Measurements from ENCODE around the gene ID1.
"Not testable (repeated sequence)": the region's sequence is repeated elsewhere in the genome, so short reads cannot be mapped to it uniquely, and the experiment has no call there.

The ID1 gene

DNA sequence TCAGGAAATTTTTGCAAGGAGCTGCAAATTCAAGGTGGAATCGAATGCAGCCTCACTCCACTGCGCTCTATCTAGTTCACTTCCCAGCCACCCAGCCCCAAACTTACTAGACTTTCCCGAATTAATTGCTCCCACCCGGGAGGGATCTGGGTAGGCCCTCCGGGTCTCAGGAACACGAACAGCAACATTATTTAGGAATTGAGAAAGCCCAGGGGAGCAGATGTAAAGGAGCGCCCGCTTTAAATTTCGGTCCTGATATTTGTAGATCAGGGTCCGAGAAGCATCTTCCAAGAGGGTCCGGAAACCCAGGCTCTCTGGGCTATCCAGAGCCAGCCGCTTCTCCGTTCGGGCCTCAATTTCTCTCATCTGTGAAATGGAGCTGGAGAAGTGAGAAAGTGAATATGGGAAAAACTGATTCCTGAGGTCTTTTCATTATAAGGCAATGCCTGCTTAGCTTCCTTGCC lies 490 bp upstream of the ID1 start:
- H3K27me3 Mint-ChIP-seq, result peaks cover 48% of the 10 kb centered on the region
- no peaks in the 10 kb centered on the region for H3K36me3 Mint-ChIP-seq (ENCODE audit: low read depth)
- H3K9me3 Mint-ChIP-seq, result no peaks in the 10 kb centered on the region
- peaks cover 38% of the 10 kb centered on the region for H3K4me1 Mint-ChIP-seq (ENCODE audit: low read depth)
- peak overlapping the region; percentile 49 for H3K27ac Mint-ChIP-seq
- H3K4me3 Mint-ChIP-seq, result peak overlapping the region; percentile 91

DNA sequence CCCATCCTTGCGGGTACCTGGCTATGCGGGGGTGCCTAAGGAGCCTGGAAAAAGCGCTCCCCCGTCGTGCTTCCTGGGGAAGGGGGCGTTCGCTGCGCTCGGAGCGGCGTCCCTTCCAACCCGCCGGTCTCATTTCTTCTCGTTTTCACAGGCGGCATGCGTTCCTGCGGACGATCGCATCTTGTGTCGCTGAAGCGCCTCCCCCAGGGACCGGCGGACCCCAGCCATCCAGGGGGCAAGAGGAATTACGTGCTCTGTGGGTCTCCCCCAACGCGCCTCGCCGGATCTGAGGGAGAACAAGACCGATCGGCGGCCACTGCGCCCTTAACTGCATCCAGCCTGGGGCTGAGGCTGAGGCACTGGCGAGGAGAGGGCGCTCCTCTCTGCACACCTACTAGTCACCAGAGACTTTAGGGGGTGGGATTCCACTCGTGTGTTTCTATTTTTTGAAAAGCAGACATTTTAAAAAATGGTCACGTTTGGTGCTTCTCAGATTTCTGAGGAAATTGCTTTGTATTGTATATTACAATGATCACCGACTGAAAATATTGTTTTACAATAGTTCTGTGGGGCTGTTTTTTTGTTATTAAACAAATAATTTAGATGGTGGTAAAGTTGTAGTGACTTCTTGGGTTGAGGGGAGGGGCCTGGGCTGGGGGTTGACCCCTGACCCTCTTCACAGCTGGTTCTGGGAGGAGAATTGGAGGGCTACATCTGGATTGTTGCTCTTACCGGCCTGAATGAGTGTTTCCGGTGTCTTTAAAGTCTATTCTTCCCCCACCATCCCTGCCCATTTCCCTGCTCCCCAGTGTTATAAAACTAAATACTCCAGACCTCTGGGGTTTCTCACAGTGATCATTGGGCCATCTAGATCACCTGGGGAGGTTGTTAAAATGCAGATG lies 1.1 kb downstream of the ID1 start:
- Mint-ChIP-seq H3K27ac (peak overlapping the region; percentile 52), H3K27me3 (peaks cover 48% of the 10 kb centered on the region)

DNA sequence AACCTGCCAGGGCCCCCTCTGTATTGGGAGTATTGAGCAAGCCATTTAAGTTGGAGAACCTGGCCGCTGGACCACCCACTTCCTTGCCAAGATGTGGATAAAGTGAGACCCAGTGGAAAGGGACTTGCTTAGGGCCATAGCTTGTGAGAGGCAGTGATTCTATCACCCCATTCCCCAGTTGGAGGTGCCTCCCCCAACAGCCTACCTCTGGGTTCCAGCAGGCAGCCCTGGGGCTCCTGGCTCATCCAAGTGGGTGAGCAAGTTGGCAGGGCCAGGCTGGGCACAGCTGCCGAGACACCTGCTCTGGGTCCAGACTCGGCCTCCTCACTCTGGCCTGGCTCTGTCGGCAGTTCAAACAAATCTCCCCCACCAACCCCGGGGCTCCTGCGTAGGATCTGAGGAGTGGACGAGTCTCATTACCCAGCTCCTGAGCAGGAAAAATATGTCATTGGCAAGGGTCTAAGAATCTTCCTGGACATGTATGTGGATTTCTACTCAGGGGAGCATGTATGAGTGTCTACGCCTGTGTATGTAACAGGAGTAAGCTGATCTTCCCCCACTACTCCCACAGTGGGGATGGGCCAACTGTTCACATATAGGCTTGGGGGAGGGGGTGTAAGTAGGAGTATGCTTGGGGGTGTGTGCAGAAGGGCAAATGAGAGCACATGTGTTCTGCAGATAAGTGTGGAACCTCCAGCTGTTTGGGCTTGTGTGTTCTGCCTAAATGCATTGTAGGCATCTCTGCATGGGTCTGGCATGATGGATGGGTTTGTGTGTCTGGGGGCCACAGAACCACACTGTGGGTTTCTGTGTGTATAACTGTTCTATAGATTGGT lies 1.9 kb downstream of the ID1 start:
- H3K36me3 Mint-ChIP-seq (ENCODE audit: low read depth), result no peaks in the 10 kb centered on the region
- H3K27me3 Mint-ChIP-seq, result peaks cover 48% of the 10 kb centered on the region
- no peaks in the 10 kb centered on the region for H3K9me3 Mint-ChIP-seq
- H3K4me3 Mint-ChIP-seq, result no peak overlapping the region
- H3K4me1 Mint-ChIP-seq (ENCODE audit: low read depth), result peaks cover 38% of the 10 kb centered on the region
- H3K27ac Mint-ChIP-seq, result no peak overlapping the region

More for the DNA sequence above, 1.1 kb downstream of the ID1 start:
- no peaks in the 10 kb centered on the region for H3K9me3 Mint-ChIP-seq
- peak overlapping the region; percentile 91 for H3K4me3 Mint-ChIP-seq
- H3K36me3 Mint-ChIP-seq (ENCODE audit: low read depth), result no peaks in the 10 kb centered on the region
- peaks cover 38% of the 10 kb centered on the region for H3K4me1 Mint-ChIP-seq (ENCODE audit: low read depth)

DNA sequence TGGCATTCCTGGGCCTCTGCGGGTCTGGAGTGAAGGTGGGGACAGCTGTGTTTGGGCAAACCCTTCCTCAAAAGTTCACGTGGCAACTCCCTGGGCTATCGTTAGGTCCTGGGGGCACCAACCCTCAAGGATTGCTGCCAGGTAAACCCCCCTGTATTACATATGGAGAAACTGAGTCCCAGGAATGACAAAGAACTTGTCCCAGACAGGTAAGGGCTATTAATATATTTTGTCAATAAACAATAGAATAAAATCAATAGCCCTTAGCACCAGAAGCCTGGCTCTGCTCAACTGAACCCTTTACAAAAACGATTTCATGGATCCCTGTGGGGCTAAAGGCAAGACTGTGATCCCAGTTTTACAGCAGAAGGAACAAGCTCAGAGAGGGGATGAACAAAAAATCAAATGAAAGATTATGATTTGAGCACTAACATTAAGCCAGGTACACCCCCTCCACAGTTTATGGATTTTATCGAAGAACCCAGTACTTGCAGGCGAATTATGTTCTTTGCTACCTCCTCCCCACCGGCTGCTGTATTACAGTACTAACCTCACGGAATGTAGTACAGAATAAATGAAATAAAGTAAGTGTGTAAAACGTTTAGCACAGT lies 2.7 kb downstream of the ID1 start:
- Mint-ChIP-seq H3K36me3 (ENCODE audit: low read depth) (no peaks in the 10 kb centered on the region), H3K27me3 (peaks cover 44% of the 10 kb centered on the region), H3K4me1 (ENCODE audit: low read depth) (peaks cover 34% of the 10 kb centered on the region), H3K4me3 (no peak overlapping the region), H3K27ac (no peak overlapping the region), H3K9me3 (no peaks in the 10 kb centered on the region)

DNA sequence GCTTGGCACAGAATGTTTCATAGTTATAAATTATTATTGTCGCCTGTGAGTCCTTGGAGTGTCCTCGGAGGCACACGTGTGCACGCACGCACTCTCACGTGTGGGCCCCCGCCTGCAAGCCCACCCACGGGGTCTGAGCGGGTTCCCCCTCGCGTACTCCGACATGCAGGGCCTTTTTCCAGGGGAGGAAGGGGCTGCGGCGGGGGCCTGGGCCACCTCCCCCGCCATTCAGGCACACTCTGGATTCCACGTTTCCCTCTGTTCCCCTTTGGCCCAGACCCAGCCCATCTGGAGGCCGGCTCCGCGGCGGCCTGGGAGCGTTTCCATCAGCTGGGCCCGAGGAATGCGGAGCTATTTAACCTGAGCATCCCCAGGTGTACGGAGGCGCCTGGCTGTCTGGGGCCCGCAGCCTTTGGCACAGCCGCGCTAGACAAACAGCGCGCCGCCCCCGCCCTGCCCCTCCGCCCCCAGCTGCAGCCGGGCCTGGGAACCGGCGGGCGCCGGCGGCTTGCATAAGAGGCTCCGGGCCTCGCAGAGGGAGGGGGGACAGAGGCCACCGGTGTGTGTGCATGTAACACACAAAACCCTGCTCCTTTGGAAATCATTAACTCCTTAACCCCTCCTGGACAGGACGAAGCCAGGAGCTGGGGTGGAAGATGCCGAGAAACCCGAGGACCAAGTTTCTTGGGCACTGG lies 3.3 kb downstream of the ID1 start:
- Mint-ChIP-seq H3K27ac (no peak overlapping the region), H3K36me3 (ENCODE audit: low read depth) (no peaks in the 10 kb centered on the region), H3K9me3 (no peaks in the 10 kb centered on the region), H3K27me3 (peaks cover 41% of the 10 kb centered on the region), H3K4me1 (ENCODE audit: low read depth) (peaks cover 29% of the 10 kb centered on the region), H3K4me3 (no peak overlapping the region)

- not testable (repeated sequence) for H3K27ac Mint-ChIP-seq; H3K4me1 Mint-ChIP-seq (ENCODE audit: low read depth); H3K36me3 Mint-ChIP-seq (ENCODE audit: low read depth); H3K4me3 Mint-ChIP-seq; H3K9me3 Mint-ChIP-seq
- peaks cover 15% of the 10 kb centered on the region for H3K27me3 Mint-ChIP-seq
Observed at GRCh38 chr20:31612271-31612640, 7.2 kb downstream of the ID1 start.

- no peaks in the 10 kb centered on the region for H3K9me3 Mint-ChIP-seq
- no peaks in the 10 kb centered on the region for H3K36me3 Mint-ChIP-seq (ENCODE audit: low read depth)
- H3K27ac Mint-ChIP-seq, result no peak overlapping the region
- no peak overlapping the region for H3K4me3 Mint-ChIP-seq
- no peaks in the 10 kb centered on the region for H3K27me3 Mint-ChIP-seq
- peaks cover 5% of the 10 kb centered on the region for H3K4me1 Mint-ChIP-seq (ENCODE audit: low read depth)
Observed at GRCh38 chr20:31615416-31615815, 10.3 kb downstream of the ID1 start.

DNA sequence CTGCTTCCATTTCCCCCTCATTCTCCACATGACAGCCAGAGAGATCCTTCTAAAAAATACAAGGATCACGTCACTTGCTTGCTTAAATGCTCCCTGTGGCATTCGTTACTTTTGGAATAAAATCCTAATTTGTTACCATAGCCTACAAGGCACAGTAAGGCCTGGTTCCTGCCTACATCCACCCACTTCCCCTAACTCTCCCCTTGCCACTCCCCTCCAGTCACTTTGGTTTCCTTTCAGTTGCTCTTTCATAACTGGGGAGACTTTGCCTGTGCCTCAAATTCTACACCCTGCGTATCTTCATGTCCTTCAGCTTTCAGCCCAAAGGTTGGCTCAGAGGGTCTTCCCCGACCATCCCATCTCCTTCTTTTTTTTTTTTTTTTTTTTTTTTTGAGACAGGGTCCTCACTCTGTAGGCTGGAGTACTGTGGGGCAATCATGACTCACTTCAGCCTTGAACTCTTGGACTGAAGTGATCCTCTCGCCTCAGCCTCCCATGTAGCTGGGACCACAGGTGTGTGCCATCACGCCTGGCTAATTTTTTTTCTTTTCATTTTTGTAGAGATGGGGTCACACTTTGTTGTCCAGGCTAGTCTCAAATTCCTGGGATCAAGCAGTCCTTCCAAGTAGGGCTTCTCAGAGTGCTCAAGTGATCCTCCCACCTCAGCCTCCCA lies 12.5 kb downstream of the ID1 start:
- H3K27me3 Mint-ChIP-seq, result no peaks in the 10 kb centered on the region
- no peak overlapping the region for H3K4me3 Mint-ChIP-seq
- no peaks in the 10 kb centered on the region for H3K9me3 Mint-ChIP-seq
- H3K36me3 Mint-ChIP-seq (ENCODE audit: low read depth), result no peaks in the 10 kb centered on the region
- peaks cover 5% of the 10 kb centered on the region for H3K4me1 Mint-ChIP-seq (ENCODE audit: low read depth)
- no peak overlapping the region for H3K27ac Mint-ChIP-seq

DNA sequence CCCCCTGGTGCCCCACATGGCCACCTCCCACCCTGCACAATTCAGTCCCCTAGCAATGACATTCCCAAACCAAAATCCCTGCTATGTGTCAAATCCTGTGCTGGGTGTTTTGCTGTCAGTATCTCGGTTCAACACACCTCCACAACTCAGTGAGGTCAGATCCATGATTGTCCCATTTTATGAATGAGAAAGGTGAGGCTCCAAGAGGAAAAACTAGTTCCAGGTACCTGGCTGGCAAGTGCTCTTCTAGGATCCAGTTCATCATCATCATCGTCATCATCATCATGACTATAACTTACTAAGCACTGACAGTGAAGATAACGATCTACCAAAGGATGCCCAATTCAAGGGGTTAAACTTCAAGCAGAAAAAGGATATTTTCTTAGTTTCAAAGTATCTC lies 15.2 kb downstream of the ID1 start:
- Mint-ChIP-seq H3K4me3 (no peak overlapping the region), H3K27ac (no peak overlapping the region), H3K4me1 (ENCODE audit: low read depth) (peaks cover 5% of the 10 kb centered on the region), H3K27me3 (no peaks in the 10 kb centered on the region), H3K9me3 (no peaks in the 10 kb centered on the region), H3K36me3 (ENCODE audit: low read depth) (no peaks in the 10 kb centered on the region)

DNA sequence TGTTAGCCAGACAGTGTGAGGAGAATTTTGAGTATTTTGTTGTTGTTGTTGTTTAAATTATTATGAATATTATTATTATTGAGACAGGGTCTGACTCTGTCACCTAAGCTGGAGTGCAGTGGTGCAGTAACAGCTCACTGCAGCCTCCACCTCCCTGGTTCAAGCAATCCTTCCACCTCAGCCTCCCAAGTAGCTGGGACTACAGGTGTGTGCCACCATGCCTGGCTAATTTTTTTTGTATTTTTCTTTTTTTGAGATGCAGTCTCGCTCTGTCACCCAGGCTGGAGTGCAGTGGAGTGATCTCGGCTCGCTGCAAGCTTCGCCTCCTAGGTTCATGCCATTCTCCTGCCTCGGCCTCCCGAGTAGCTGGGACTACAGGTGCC lies 18.0 kb downstream of the ID1 start:
- not testable (repeated sequence) for H3K27ac Mint-ChIP-seq; H3K36me3 Mint-ChIP-seq (ENCODE audit: low read depth); H3K27me3 Mint-ChIP-seq; H3K4me3 Mint-ChIP-seq; H3K9me3 Mint-ChIP-seq; H3K4me1 Mint-ChIP-seq (ENCODE audit: low read depth)

DNA sequence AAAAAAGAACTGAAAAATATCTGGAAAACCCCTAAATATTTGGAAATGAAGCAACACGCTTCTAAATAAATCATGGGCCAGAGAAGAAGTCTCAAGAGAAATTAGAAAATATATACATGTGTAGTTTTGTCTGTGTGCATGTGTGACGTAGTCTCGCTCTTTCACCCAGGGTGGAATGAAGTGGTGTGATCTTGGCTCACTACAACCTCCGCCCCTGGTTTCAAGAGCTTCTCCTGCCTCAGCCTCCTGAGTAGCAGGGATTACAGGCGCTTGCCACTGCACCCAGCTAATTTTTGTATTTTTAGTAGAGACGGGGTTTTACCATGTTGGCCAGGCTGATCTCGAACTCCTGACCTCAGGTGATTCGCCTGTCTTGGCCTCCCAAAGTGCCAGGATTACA lies 21.4 kb downstream of the ID1 start:
- not testable (repeated sequence) for H3K27ac Mint-ChIP-seq; H3K4me1 Mint-ChIP-seq (ENCODE audit: low read depth); H3K9me3 Mint-ChIP-seq; H3K36me3 Mint-ChIP-seq (ENCODE audit: low read depth); H3K27me3 Mint-ChIP-seq; H3K4me3 Mint-ChIP-seq

DNA sequence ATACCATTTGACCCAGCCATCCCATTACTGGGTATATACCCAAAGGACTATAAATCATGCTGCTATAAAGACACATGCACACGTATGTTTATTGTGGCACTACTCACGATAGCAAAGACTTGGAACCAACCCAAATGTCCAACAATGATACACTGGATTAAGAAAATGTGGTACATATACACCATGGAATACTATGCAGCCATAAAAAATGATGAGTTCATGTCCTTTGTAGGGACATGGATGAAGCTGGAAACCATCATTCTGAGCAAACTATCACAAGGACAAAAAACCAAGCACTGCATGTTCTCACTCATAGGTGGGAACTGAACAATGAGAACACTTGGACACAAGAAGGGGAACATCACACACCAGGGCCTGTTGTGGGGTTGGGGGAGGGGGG lies 23.0 kb downstream of the ID1 start:
- H3K9me3 Mint-ChIP-seq; H3K27ac Mint-ChIP-seq; H3K4me3 Mint-ChIP-seq; H3K27me3 Mint-ChIP-seq; H3K4me1 Mint-ChIP-seq (ENCODE audit: low read depth); H3K36me3 Mint-ChIP-seq (ENCODE audit: low read depth): not testable (repeated sequence)

- no peaks in the 10 kb centered on the region for H3K4me1 Mint-ChIP-seq (ENCODE audit: low read depth)
- no peaks in the 10 kb centered on the region for H3K36me3 Mint-ChIP-seq (ENCODE audit: low read depth)
- no peaks in the 10 kb centered on the region for H3K27me3 Mint-ChIP-seq
- no peak overlapping the region for H3K4me3 Mint-ChIP-seq
- H3K9me3 Mint-ChIP-seq, result no peaks in the 10 kb centered on the region
- H3K27ac Mint-ChIP-seq, result no peak overlapping the region
Observed at GRCh38 chr20:31630187-31630790, 25.2 kb downstream of the ID1 start.
